HG03103 (cell line): Measurements from ENCODE around the gene ATP8B3.

Experiments
- ATAC-seq: cut with Tn5 transposase; IDR thresholded peaks from one replicate; pipeline ENCODE4 v1.9.1; 2021; ENCODE audit warnings: low read depth; ENCODE audit not compliant: unreplicated experiment

The ATP8B3 gene

DNA sequence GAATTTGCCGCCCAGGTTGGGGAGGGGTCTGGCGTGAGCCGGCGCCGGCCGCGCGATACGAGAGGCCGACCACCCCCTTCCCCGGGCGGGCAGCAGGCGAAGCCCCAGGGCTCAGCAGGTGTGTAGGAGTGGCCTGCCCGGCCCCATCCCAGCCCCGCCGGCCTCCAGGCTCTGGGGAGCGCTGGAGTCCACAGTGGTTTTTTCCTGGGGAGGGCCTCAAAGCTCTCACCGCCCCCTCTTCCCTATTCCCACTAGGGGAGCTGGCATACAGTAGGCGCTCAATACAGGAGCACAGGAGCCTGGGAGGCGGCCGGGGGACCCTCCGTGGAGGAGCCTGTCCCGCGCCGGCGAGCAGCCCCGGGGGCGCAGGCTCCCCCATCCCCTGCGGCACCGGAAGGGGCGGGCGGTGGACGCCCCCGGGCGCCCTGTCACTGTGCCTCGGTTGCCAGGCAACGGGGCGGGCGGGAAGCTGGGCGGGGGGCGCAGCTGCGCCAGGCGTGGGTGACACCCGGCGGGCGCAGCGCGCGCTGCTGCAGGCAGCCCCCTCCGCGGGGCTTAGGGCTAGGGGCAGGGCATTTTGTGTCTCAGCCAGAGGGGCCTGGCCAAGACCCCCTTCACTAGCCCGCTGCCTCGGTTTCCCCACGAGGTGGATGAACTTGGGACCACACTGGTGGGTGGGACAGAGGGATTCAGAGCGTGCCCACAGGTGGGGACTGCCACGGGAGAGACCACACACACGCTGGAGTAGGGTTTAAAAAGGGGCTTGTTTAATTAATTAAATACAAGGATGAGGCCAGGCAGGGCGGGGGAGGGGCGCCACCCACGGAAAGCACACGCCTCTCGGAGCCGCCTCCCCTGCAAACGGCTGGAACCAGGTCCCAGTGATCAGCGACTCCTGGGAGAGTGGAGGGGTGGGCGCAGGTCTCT, 39.8 kb upstream of the ATP8B3 start:
- no peak for ATAC-seq

DNA sequence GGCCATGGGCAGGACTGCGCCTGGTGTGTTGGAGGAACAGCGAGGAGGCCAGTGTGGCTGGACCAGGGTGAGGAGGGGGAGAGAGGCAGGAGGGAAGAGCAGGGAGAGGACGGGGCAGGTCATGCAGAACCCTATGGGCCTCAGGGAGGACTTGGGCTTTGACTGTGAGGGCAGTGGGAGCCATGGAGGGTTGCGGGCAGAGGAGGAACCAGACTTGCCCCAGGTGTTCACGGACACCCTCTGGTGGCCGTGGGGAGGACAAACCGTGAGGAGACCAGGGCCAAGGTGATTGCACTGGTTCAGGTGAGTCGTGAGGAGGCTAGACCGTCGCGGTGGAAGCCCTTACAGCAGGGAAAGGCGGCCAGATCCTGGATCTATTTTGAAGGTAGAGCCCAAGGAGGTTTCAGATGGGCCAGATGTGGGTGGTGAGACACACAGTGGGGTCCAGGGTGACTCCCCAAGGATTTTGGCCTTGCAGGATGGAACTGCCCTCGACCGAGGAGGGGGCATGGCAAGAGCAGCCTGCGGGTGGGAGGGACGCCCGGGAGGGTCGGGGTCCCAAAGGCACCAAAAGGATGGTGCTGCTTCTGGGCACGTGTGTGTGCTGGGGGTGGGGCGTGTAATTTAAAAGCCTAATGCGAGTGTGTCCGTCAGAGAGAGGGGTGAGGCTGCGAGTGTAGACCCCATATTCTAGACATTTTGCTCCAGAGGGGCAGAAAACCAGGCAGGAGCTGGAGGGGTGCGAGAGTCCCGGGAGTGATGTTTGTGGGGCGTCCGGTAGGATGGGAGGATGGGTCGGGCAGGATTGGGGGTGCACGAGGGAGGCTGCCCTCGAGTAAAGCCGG, 39.0 kb upstream of the ATP8B3 start:
- no peak for ATAC-seq

DNA sequence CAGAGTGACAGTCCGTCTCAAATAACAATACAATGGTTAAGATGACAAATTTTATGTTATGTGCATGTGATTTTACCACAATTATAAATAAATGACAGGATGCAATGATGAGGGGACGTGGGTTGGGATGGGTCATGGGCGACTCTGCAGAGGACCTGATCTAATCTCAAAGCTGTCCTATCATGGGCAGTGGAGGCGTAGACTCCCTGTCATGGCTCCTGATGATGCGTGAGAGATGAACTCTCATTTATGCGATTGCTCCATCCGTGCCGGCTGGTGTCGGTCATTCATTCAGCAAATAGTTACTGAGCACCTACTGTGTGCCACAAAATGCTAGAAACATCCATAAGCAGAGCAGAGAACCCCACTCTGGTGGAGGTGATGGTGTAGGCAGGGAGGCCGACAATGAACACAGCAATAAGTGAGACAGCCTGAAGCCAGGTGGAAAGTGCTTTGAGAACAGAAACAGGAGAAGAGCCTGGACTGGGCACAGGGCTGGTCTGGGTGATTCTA, 37.9 kb upstream of the ATP8B3 start:
- no peak for ATAC-seq

DNA sequence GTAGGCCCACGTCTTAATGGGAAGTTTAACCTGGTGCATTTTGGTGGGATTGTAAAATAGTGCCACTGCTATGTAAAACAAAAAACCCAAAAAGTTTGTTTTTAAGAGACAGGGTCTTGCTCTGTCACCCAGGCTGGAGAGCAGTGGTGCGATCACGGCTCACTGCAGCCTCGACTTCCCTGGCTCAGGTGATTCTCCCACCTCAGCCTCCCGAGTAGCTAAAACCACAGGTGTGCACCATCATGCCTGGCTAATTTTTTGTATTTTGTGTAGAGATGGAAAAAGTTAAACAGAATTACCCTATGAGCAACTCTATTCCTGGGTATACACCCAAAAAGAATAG, 37.0 kb upstream of the ATP8B3 start:
- ATAC-seq, result no peak

DNA sequence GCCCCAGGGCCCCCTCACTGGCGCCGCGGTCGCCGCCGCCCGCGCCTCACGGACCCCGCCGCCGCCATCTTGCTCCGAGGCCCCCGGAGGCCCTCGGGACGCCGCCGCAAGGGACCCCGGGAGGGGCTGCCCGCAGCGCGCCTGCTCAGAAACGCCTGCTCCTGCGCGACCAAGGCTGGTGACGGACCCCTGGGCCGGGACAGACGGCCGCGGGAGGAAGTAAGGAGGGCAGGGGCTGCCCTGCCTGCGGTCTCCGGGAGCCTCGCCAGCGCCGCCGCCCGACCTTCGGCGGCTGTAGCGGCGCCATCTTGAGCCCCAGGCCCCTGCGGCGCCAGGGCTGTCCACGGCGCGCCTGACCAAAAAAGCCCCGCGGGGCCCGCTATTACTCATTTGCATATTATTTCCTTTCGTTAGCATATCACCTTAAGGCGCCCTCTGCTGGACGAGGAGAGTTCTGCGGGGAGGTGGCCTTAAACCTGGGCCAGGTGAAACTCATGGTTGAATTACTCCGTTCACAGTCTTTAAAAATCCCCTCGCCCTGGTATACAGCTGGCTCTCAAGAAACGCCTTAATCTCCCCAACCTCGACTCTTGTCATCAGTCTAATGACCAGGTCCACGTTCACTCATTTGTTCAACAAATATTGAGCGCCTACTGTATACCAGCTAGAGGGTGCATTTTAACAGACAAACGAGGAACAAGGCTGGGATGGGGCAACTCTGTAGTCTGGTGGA, 36.5 kb upstream of the ATP8B3 start, which contains the start of gene REXO1:
Gene REXO1, minus strand, starts transcription at position 85 of the 733 bp plus-strand sequence. CDS start 125 bp downstream, outside the sequence.
- ATAC-seq, result no peak

DNA sequence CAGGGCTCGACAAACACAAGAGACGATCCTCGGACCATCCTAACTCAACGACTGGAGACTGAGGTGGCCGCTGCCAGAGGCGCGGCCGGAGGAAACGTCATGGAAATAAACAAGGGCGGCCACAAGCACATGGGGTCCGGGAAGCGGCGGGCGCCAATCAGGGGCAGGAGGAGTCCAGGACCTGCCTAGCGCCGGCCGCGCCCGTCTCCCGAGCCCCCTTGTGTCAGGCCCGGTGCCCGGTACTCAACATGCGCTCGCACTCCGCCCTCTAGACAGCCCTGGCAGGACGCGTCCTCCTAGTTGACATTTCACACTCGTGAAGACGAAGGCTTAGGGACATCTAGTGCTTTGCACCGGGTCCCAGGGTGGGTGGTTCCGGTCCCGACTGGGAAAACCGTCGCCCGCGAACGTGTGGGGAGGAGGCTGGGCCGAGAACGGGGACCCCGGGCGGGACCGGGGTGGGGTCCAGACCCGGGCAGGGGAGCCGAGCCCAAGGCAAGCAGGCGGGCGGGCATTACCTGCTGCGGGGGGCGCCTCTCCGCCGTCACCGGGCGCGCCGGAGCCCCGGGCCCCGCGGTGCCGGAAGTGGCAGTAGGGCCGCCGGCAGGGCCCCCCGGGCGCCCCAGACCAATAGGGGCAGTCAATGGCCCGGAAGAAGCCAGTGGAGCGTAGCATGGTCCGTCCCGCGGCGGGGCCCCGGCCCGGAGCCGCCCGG, 35.8 kb upstream of the ATP8B3 start:
- ATAC-seq, result no peak

DNA sequence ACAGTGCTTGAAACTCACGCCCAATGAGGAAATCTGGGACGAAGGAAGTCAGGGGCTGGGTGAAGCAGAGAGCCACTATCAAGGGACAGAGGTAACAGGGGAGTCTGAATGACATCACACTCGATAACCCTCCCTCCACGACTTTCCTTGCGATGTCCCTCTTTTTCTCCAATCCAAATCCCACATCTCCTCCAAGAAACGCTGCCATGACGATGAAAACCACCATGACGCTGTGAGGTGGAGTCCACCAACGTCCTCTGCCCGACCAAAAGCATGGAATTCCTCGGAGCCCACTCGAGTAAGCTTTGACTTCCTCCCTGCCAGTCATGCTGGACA, 35.2 kb upstream of the ATP8B3 start:
- no peak for ATAC-seq

DNA sequence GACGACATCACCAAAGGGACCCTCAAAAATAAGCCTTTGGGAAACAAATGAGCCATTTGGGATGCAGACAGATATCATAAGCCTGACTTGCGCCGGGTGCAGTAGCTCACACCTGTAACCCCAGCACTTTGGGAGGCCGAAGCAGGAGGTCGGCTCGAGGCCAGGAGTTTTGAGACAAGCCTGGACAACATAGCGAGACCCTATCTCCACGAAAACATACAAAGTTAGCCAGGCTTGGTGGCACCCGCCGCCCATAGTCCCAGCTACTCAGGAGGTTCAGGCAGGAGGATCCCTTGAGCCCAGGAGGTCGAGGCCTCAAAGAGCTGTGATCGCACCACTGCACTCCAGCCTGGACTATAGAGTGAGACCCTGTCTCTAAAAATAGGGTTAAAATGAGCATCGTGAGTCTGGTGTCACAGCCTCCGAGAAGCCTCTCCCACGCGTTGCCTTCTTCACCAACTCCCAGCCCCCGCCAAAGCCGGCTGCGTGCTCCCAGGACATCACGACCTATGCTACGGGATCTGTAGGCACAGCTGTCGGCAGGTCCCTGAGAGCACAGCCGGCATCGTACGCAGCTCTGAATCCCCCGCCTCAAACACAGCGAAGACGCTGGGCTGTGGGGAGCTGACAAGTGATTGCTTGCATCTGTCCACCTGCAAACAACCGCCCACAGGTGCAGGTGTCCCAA, 34.6 kb upstream of the ATP8B3 start:
- ATAC-seq, result no peak

DNA sequence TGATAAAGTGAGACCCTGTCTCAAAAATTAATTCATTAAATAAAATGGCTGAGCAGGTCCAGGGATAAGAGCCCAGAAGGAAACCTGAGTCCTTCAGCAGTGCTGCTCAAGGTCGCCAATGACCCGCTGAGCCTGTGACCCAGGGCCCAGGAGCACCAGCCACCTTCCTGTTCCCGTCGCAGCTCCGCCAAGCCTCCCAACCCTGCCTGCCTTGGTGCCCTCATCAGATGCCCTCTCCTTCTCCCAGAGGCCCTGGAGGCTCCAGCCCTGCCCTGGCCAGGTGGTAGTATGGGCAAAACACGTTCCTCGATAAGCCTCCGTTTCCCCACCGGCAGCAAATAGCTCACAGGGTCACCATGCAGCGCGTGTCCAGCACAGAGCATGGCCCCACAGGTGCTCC, 33.6 kb upstream of the ATP8B3 start:
- ATAC-seq, result no peak

DNA sequence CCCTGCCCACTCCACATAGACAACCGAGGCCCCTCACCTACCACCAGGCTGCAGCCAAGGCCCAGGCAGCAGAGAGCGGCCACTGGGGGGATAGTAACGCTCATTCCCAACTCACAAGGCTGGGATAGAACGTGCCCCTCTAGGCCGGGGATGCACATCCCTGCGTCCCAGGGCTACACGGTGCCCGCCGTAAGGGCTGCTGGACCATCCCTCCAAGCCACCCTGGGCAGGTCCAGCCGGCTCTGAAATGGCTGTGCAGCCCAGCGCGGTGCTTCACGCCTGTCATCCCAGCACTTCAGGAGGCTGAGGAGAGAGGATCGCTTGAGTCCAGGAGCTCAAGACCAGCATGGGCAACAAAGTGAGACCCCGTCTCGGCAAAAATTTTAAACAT, 33.0 kb upstream of the ATP8B3 start:
- no peak for ATAC-seq

DNA sequence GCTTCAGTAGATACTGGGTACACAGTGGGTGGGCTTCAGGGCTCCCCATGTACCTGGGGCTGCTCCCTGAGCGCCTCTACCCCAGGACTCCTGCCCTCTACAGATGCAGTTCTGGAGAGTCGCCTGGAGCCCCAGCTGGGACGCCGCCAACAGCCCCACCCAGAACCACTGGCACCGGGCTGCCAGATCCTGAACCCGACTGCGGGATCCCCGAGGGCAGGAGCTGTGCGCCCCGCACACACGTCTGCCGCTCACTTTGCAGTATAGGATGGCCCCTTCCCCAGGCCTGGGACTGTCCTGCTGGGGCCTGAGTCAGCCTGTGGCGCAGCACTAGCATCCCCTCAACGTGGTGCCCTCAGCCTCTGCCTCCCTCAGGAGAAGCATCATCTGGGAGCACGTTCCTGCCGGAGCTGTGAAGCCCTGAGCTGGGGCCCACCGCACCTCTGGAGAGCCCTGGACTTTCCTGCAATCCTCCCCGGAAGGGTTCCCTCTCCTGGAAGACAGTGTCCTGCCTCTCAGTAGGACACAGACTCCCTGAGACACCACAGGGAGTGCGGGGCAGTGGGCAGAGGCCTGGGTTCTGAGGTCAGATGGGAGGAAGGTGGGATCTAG, 32.5 kb upstream of the ATP8B3 start:
- no peak for ATAC-seq

DNA sequence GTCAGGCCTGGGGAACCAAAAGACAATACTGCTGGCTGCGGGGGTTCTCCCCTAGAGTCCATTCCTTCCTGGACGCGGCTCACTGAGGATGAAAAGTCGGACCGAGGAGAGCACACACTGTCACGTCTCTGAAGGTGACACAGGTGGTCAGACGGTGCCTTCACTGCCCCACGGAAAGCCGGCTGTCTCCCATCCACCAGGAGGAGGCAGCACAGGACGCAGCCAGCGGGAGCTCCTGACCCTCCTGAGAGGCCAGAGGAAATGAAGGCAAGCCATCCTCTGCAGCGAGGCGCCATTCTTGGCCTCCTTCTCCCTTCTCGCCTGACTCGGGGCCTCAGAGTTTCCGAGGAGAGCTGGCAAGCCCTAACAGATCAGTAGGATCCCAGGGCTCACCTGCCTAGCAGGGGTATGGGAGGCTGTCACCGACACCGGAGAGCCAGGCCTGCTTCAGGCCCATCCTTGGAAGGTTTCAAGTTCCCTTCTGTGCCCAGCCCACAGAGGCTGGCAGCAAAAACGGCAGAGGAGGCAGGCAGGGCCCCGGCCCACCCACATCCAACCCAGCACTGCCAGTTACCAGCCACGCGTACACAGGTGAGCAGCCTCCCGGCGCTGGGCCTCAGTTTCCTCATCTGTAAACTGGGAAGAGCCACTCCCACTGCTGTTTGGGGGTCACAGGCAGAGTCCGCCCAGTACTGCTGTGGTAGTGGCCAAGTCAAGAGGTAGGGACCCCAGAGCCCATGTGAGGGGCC, 31.7 kb upstream of the ATP8B3 start:
- no peak for ATAC-seq

DNA sequence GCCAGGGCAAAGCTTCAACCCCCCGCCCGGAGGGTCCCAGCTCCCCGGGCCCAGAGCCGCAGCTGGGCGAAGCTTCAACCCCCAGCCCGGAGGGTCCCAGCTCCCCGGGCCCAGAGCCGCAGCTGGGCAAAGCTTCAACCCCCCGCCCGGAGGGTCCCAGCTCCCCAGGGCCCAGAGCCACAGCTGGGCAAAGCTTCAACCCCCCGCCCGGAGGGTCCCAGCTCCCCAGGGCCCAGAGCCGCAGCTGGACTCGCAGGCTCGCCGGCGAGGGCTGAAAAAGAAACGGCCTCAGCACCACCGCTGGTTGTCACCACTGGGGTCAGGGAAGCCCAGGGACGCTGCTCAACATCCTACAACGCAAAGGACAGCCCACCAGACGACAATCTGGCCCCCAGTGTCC, 31.0 kb upstream of the ATP8B3 start:
- no peak for ATAC-seq

DNA sequence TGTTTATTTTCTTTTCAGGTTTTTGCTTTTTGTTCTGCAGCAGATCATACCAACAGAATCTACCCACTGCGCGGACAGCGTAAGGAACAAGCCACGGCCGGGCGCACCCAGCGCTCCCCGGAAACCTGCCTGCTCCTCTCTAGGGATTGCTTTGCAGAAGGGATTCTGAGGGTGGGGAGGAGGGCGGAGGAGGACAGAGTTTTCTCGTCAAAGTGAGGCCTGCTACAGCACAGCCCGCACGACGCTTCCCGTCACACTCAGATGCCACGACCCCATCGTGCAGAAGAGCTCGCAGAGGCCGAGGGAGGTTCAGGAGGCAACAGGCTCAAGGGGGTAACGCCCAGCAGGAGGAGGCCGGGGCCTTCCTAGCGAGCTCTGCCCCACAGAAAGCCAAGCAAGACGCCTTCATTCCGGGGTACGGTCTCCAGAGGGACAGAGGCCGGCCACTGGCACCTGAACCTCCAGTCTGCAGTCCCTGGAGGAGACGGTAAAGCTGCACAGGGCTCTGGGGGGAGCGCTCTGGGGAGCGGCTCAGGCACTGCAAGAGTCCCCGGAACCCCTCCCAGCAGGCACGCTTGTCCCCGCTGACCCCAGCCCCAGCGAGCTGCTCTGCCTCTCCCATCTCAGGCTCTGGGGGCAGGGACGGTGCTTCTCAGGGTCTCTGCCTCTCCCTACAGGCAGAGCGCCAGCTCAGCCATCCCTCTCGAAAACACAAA, 29.3 kb upstream of the ATP8B3 start:
- no peak for ATAC-seq

DNA sequence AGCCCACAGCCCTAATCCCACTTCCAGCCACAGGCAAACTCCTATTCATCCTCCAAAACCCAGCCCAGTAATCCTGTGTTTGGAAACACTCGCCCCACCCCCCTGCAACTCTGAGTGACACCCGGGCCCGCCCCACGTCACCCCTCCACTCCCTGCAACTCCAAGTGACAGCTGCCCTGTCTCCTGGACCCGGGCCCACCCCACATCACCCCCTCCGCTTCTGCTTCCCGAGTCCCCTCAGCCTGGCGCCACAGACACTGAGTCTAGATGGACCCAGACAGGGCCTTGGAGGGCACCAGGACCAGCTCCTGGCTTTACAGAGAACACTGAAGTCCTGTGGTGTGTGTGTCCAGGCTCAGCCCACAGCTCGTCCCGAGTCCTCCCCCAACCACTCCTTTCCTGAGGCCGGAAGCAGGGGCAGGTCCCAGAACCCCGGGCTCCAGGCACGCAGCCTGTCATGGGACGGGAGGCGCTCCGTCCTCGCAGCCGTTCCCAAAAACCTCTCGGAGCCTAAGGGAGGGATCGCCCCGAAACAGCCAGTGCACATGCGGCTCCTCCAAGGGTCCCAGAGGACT, 28.6 kb upstream of the ATP8B3 start:
- no peak for ATAC-seq

DNA sequence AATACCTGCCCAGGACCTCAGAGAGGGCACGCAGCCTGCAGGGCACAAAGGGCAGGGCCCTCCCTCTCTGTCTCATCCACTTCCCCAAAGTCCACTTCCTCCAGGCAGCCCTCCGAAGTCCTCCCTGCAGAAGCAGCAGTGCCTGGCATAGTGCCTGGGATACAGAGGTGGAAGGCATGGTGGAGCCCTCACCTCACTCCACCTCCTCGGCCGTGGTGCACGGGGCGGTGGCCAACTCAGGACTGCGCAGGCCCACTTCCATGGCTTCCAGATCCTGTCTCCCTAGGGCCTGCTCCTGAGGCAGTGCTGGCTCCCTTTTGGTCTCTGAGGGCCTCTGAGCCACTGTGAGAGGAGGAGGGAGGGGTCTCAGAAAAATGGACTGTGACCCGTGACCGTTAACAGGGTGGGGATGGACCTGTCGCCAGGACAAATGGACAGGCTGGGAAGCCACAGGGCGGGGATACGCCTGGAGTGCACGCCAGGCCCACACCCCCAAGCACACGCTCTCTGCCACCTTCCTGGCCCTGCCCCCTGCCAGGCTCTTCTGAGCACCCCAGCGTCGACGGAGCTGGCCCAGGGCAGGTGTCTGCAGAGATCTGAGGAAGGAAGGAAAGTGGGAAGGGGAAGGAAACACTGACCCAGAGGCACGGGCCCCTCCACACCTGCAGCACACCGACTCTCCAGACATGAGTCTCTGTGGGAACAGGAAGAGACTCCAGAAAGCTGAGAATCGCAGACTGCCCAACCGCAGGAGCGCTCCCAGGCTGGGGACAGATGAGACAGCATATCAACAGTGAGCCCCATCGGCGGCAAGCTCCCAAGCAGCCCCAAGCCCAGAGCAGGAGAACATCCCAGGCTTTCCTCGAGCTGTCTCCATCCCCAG, 27.8 kb upstream of the ATP8B3 start:
- no peak for ATAC-seq
